A673 (cell line): ENCODE results near the gene ITGBL1. TPM values are rescaled to one million over a fixed set of nuclear protein-coding genes. Genes with fewer than 3 reads are reported as not detected.

ENCODE experiments used
- BruUV-seq: library from RNA; stranded (reverse); fragments of 400-500 nt; replicated peaks from 2 replicates; lab custom pipeline; 2021; lab: Mats Ljungman, UMichigan
- CTCF ChIA-PET: fragments of 300-600 bp; sonication (Branson Sonifier 250); formaldehyde crosslinking; loops from one replicate; lab custom pipeline; 2022; ENCODE audit warnings: antibody characterized with exemption; lab: Charles Lee
- POLR2A ChIA-PET: fragments of 300-600 bp; sonication (Branson Sonifier 250); formaldehyde crosslinking; loops from one replicate; lab custom pipeline; 2022; ENCODE audit warnings: antibody characterized with exemption; ENCODE audit not compliant: low non-redundant PET; lab: Charles Lee
- DNase-seq: peaks from one replicate; pipeline ENCODE4 v3.0.0-alpha.2; 2015; ENCODE audit warnings: low spot score
- H3K27ac ChIP-seq: fragments of 200-600 bp; sonication (generic); 2 replicates; pipeline ENCODE4 v1.5.1; 2016; ENCODE audit warnings: mixed run types, low read depth, mild to moderate bottlenecking, mixed read lengths, antibody characterized with exemption, low read length; ENCODE audit not compliant: poor library complexity, severe bottlenecking
- H3K27me3 ChIP-seq: fragments of 200-600 bp; sonication (generic); replicated peaks from 2 replicates; pipeline ENCODE4 v1.6.1; 2017; ENCODE audit warnings: mixed run types, low read depth, mild to moderate bottlenecking, mixed read lengths, antibody characterized with exemption, low read length; ENCODE audit not compliant: insufficient read depth, poor library complexity
- H3K36me3 ChIP-seq: fragments of 200-600 bp; sonication (generic); 2 replicates; pipeline ENCODE4 v1.6.1; 2016; ENCODE audit warnings: mixed run types, mild to moderate bottlenecking, mixed read lengths, antibody characterized with exemption, low read length; ENCODE audit not compliant: insufficient read depth, poor library complexity, severe bottlenecking
- H3K4me1 ChIP-seq: fragments of 200-600 bp; sonication (generic); 2 replicates; pipeline ENCODE4 v1.6.1; 2017; ENCODE audit warnings: mixed run types, mild to moderate bottlenecking, mixed read lengths, antibody characterized with exemption, low read length; ENCODE audit not compliant: insufficient read depth, poor library complexity, severe bottlenecking
- H3K4me3 ChIP-seq: fragments of 200-600 bp; sonication (generic); 2 replicates; pipeline ENCODE4 v1.5.1; 2016; ENCODE audit warnings: low read depth, mixed run types, mild to moderate bottlenecking, mixed read lengths, low read length; ENCODE audit not compliant: poor library complexity, severe bottlenecking
- H3K9me3 ChIP-seq: fragments of 200-600 bp; sonication (generic); 2 replicates; pipeline ENCODE4 v1.6.1; 2016; ENCODE audit warnings: mixed run types, low read depth, mild to moderate bottlenecking, mixed read lengths, antibody characterized with exemption, low read length; ENCODE audit not compliant: poor library complexity, severe bottlenecking
- CTCF ChIP-seq: fragments of 300-800, 200-600 bp; sonication (generic); conservative IDR thresholded peaks from 2 replicates; pipeline ENCODE4 v1.5.1; 2017; ENCODE audit warnings: low read depth, mild to moderate bottlenecking, antibody characterized with exemption, low read length, moderate library complexity, mixed read lengths
- EZH2 ChIP-seq: fragments of 200-600 bp; sonication (generic); IDR thresholded peaks from 2 replicates; pipeline ENCODE4 v1.6.1; 2017; ENCODE audit warnings: borderline replicate concordance, low read depth, mild to moderate bottlenecking, mixed read lengths, antibody characterized with exemption, low read length; ENCODE audit not compliant: poor library complexity, severe bottlenecking
- intact Hi-C: fragments of 100-400 bp; cut with micrococcal nuclease; formaldehyde crosslinking; loops from one replicate; pipeline ENCODE4 v1.10.0; 2022; ENCODE audit not compliant: unreplicated experiment
- total RNA-seq: library from RNA; stranded (reverse); gene quantifications from 2 replicates; pipeline ENCODE4 v1.2.3, GENCODE V29; 2021

Gene ITGBL1
- total RNA-seq, 1 experiment from 2014 or later: 0.64 TPM

- Histone ChIP-seq H3K9me3 (no peaks in the 10 kb centered on the region), H3K27me3 (no peaks in the 10 kb centered on the region), H3K4me1 (peaks cover 30% of the 10 kb centered on the region), H3K36me3 (no peaks in the 10 kb centered on the region), H3K27ac (no peak overlapping the region), H3K4me3 (no peak overlapping the region)
- intact Hi-C loops: no loop called here
- CTCF ChIA-PET: no interaction called here
- BruUV-seq: no TSS peak
- no peak for DNase-seq
- POLR2A ChIA-PET: no interaction called here
- TF ChIP-seq EZH2 (no peak), CTCF (no peak)
Measured at GRCh38 chr13:101450749-101451130, 1.7 kb upstream of the ITGBL1 start.

- intact Hi-C loops: no loop called here
- Histone ChIP-seq H3K27ac (no peak overlapping the region), H3K27me3 (no peaks in the 10 kb centered on the region), H3K4me3 (no peak overlapping the region), H3K9me3 (no peaks in the 10 kb centered on the region), H3K36me3 (no peaks in the 10 kb centered on the region), H3K4me1 (peaks cover 25% of the 10 kb centered on the region)
- TF ChIP-seq CTCF (no peak), EZH2 (no peak)
- BruUV-seq: no TSS peak
- ChIA-PET CTCF (no interaction called here), POLR2A (interaction anchor here (0.7 kb wide), 1 partner anchor 19 kb away, joined by 4 read pairs; no protein-coding TSS in a partner anchor)
- no peak for DNase-seq
Measured at GRCh38 chr13:101451641-101452040, 834 bp upstream of the ITGBL1 start.

- Histone ChIP-seq H3K36me3 (no peaks in the 10 kb centered on the region), H3K9me3 (no peaks in the 10 kb centered on the region), H3K27ac (no peak overlapping the region), H3K27me3 (no peaks in the 10 kb centered on the region), H3K4me3 (peak overlapping the region; percentile 45), H3K4me1 (peaks cover 8% of the 10 kb centered on the region)
- ChIA-PET POLR2A (no interaction called here), CTCF (no interaction called here)
- DNase-seq: no peak
- TF ChIP-seq CTCF (peak; percentile 29; the same call in 1 of the 2 replicates), EZH2 (no peak)
- intact Hi-C loops: no loop called here
- no TSS peak for BruUV-seq
Measured at GRCh38 chr13:101453784-101454201, 1.3 kb downstream of the ITGBL1 start.
